Cardiac fibroblast (primary cell): ENCODE results near the gene MAP3K7.

Experiments
- DNase-seq, 2 donors: peaks; one replicate each; pipeline versions ENCODE4 v3.0.0 to v3.0.0-alpha.2; 2010; ENCODE audit warnings: low read depth in 2 of 2
- H3K4me3 ChIP-seq, 2 donors: replicated peaks in 1 of 2; 1 replicate in 1 of 2; 2 replicates in 1 of 2; pipeline ENCODE4 v1.5.1; 2011; ENCODE audit warnings: low read depth in 2 of 2, low read length in 2 of 2, mild to moderate bottlenecking in 2 of 2, moderate library complexity in 1 of 2
- CTCF ChIP-seq: IDR thresholded peaks from one replicate; pipeline ENCODE4 v1.5.1; 2011; ENCODE audit warnings: low read depth, mild to moderate bottlenecking, low read length, inconsistent platforms

MAP3K7 gene

GRCh38 chr6:90559931-90560330, 26.9 kb downstream of the MAP3K7 start:
- no peak for DNase-seq
- no peak overlapping the region for H3K4me3 ChIP-seq
- no peak for TF ChIP-seq CTCF

GRCh38 chr6:90557006-90557405, 29.9 kb downstream of the MAP3K7 start:
- no peak overlapping the region for H3K4me3 ChIP-seq
- no peak for TF ChIP-seq CTCF
- DNase-seq, result no peak

- DNase-seq, result peak in 1 of 2 donors; percentile 37
- TF ChIP-seq CTCF, result no peak
Measured at GRCh38 chr6:90547991-90548390, 38.9 kb downstream of the MAP3K7 start.

GRCh38 chr6:90547079-90547478, 39.8 kb downstream of the MAP3K7 start:
- no peak for DNase-seq
- H3K4me3 ChIP-seq, result no peak overlapping the region
- TF ChIP-seq CTCF, result no peak

More at GRCh38 chr6:90547991-90548390, 38.9 kb downstream of the MAP3K7 start:
- H3K4me3 ChIP-seq, result no peak overlapping the region

- peak in 1 of 2 donors; percentile 11 for DNase-seq
- no peak overlapping the region for H3K4me3 ChIP-seq
- TF ChIP-seq CTCF, result no peak
Measured at GRCh38 chr6:90545448-90545847, 41.4 kb downstream of the MAP3K7 start.

- no peak overlapping the region for H3K4me3 ChIP-seq
- no peak for DNase-seq
- no peak for TF ChIP-seq CTCF
Measured at GRCh38 chr6:90544741-90545140, 42.1 kb downstream of the MAP3K7 start.

GRCh38 chr6:90544081-90544480, 42.8 kb downstream of the MAP3K7 start:
- no peak for TF ChIP-seq CTCF
- no peak overlapping the region for H3K4me3 ChIP-seq
- DNase-seq, result no peak
